Body of pancreas (tissue), 4 donors: Measurements from ENCODE around the gene TTI1. TPM values are rescaled to one million over a fixed set of nuclear protein-coding genes. Genes with fewer than 3 reads are reported as not detected.

Source experiments
- ATAC-seq: fragments of 150-250 bp; one replicate; pipeline ENCODE4 v1.9.1; 2016
- DNase-seq, 4 donors: peaks; one replicate each; pipeline ENCODE4 v3.0.0-alpha.2; 2019
- H3K27ac ChIP-seq, 4 donors: fragments of 200-600 bp; sonication (generic); 1 replicate in 3 of 4; 2 replicates in 1 of 4; pipeline versions ENCODE4 v1.5.1 to v1.6.1; 2016 to 2019; ENCODE audit warnings: mild to moderate bottlenecking in 1 of 4, mixed read lengths in 1 of 4, moderate library complexity in 1 of 4
- H3K27me3 ChIP-seq, 2 donors: fragments of 200-600 bp; sonication (generic); one replicate each; pipeline ENCODE4 v1.6.0; 2016; ENCODE audit warnings: mild to moderate bottlenecking in 1 of 2
- H3K36me3 ChIP-seq, 2 donors: fragments of 200-600 bp; sonication (generic); replicated peaks in 1 of 2; 2 replicates each; pipeline ENCODE4 v1.5.1; 2016; ENCODE audit warnings: low read depth in 2 of 2; ENCODE audit not compliant: insufficient read depth in 1 of 2
- H3K4me1 ChIP-seq: fragments of 200-600 bp; sonication (generic); one replicate; pipeline ENCODE4 v1.6.0; 2016
- H3K4me3 ChIP-seq, 2 donors: fragments of 200-600 bp; sonication (generic); 1 replicate in 1 of 2; 2 replicates in 1 of 2; pipeline ENCODE4 v1.5.1; 2016 to 2019
- H3K9me3 ChIP-seq, 3 donors: fragments of 200-600 bp; sonication (generic); 1 replicate in 2 of 3; 2 replicates in 1 of 3; pipeline ENCODE4 v1.5.1; 2016
- CTCF ChIP-seq, 7 experiments: fragments of 450-650 bp in 4 of 7; fragments of 200-600 bp in 3 of 7; sonication (generic) in 3 of 7; IDR thresholded peaks; one replicate each; pipeline ENCODE4 v1.5.1; 2016 to 2019; ENCODE audit warnings: antibody characterized with exemption in 7 of 7
- POLR2A ChIP-seq, 3 donors: fragments of 450-650 bp; IDR thresholded peaks; one replicate each; pipeline ENCODE4 v1.6.1; 2016; ENCODE audit warnings: antibody characterized with exemption in 3 of 3, mild to moderate bottlenecking in 2 of 3
- WGBS, 2 donors: methylation state at CpG; one replicate each; pipeline ENCODE4 v1.1.5; 2017; 5-methylcytosine and 5-hydroxymethylcytosine counted together
- intact Hi-C: fragments of 100-400 bp; cut with DNase I; formaldehyde crosslinking; loops from one replicate; pipeline ENCODE4 v1.15.1; 2023
- total RNA-seq, 2 donors: library from RNA; depleted of rRNA; stranded (reverse); fragments of >200 nt; gene quantifications; one replicate each; pipeline ENCODE4 v1.1.0, GENCODE V29; 2016

The TTI1 gene
- total RNA-seq, 2 donors from 2014 or later, result 12.2 to 14.0 TPM

- no peak for ATAC-seq
- no peak for DNase-seq
- TF ChIP-seq POLR2A (IDR thresholded peaks at IDR 0.05) (no peak), CTCF (IDR thresholded peaks at IDR 0.05) (no peak)
- Histone ChIP-seq H3K9me3 (no peaks in the 10 kb centered on the region), H3K27me3 (no peaks in the 10 kb centered on the region), H3K4me1 (no peaks in the 10 kb centered on the region), H3K36me3 (peaks cover 9 to 19% of the 10 kb centered on the region in 2 donors), H3K4me3 (no peak overlapping the region), H3K27ac (no peak overlapping the region)
- intact Hi-C loops, result no loop called here
- WGBS, 2 donors, result 81 to 89% methylated on average over 1 of the region's 1 CpG
These were observed 28.8 kb downstream of the TTI1 start for GRCh38 chr20:38004416-38004815.

GRCh38 chr20:38002422-38002821 is 30.8 kb downstream of the TTI1 start:
- intact Hi-C loops, result no loop called here
- H3K4me3 ChIP-seq, result no peak overlapping the region
- TF ChIP-seq POLR2A (IDR thresholded peaks at IDR 0.05) (no peak), CTCF (IDR thresholded peaks at IDR 0.05) (no peak)
- no peaks in the 10 kb centered on the region for H3K27me3 ChIP-seq
- no peaks in the 10 kb centered on the region for H3K9me3 ChIP-seq
- no peak for DNase-seq
- WGBS, 2 donors, result 91 to 100% methylated on average over 3 to 8 of the region's 8 CpGs
- no peak for ATAC-seq
- no peak overlapping the region for H3K27ac ChIP-seq
- H3K4me1 ChIP-seq, result no peaks in the 10 kb centered on the region
- peaks cover 9 to 38% of the 10 kb centered on the region in 2 donors for H3K36me3 ChIP-seq

- DNase-seq (no peak), ATAC-seq (no peak)
- no peaks in the 10 kb centered on the region for H3K4me1 ChIP-seq
- WGBS, 2 donors, result 89 to 96% methylated on average over 3 to 4 of the region's 4 CpGs
- TF ChIP-seq POLR2A (IDR thresholded peaks at IDR 0.05) (no peak), CTCF (IDR thresholded peaks at IDR 0.05) (no peak)
- no peaks in the 10 kb centered on the region for H3K27me3 ChIP-seq
- H3K36me3 ChIP-seq, result peaks cover 9 to 41% of the 10 kb centered on the region in 2 donors
- intact Hi-C loops, result no loop called here
- no peak overlapping the region for H3K27ac ChIP-seq
- H3K4me3 ChIP-seq, result no peak overlapping the region
- no peaks in the 10 kb centered on the region for H3K9me3 ChIP-seq
These were observed 31.3 kb downstream of the TTI1 start for GRCh38 chr20:38001981-38002380.

- Histone ChIP-seq H3K27me3 (no peaks in the 10 kb centered on the region), H3K27ac (no peak overlapping the region), H3K4me3 (no peak overlapping the region), H3K4me1 (no peaks in the 10 kb centered on the region), H3K9me3 (no peaks in the 10 kb centered on the region), H3K36me3 (peaks cover 9 to 46% of the 10 kb centered on the region in 2 donors)
- 89 to 95% methylated on average over 6 of the region's 6 CpGs for WGBS, 2 donors
- DNase-seq, result no peak
- TF ChIP-seq CTCF (IDR thresholded peaks at IDR 0.05) (no peak), POLR2A (IDR thresholded peaks at IDR 0.05) (no peak)
- intact Hi-C loops, result no loop called here
- ATAC-seq, result no peak
These were observed 31.9 kb downstream of the TTI1 start for GRCh38 chr20:38001173-38001875.

GRCh38 chr20:38000293-38000692 is 33.0 kb downstream of the TTI1 start:
- Histone ChIP-seq H3K9me3 (no peaks in the 10 kb centered on the region), H3K27ac (no peak overlapping the region), H3K4me3 (no peak overlapping the region), H3K27me3 (no peaks in the 10 kb centered on the region), H3K4me1 (no peaks in the 10 kb centered on the region), H3K36me3 (peaks cover 13 to 57% of the 10 kb centered on the region in 2 donors)
- WGBS, 2 donors, result 90 to 92% methylated on average over 12 to 13 of the region's 13 CpGs
- no peak for TF ChIP-seq CTCF (IDR thresholded peaks at IDR 0.05)
- no peak for TF ChIP-seq POLR2A (IDR thresholded peaks at IDR 0.05)
- ATAC-seq (no peak), DNase-seq (no peak)
- intact Hi-C loops, result no loop called here
